Activated T-helper 1 cell treated with Interleukin-2 at 50 U/mL for 16 hours (primary cell): ENCODE results near the gene RLF.
"Not testable (repeated sequence)": the region's sequence is repeated elsewhere in the genome, so short reads cannot be mapped to it uniquely, and the experiment has no call there.

Source experiments
- DNase-seq: peaks from one replicate; pipeline ENCODE4 v3.0.0-alpha.2; 2020; ENCODE audit warnings: low read depth

Gene RLF

DNA sequence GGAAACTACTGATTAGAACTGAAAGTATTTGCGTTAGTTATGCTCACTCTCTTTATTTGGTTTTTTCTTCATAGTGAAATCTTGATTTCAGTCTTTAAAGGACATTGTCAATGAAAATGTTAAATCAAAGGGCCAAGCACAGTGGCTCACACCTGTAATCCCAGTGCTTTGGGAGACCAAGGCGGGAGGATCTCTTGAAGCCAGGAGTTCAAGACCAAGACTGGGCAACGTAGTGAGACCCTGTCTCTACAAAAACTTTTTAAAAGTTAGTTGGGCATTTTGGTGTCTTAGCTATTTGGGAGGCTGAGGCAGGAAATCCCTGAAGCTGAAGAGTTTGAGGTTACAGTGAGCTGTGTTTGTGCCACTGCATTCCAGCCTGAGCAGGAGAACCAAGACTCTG is 13.6 kb downstream of the RLF start:
- no peak for DNase-seq

GRCh38 chr1:40176989-40177388 is 15.8 kb downstream of the RLF start:
- not testable (repeated sequence) for DNase-seq

DNA sequence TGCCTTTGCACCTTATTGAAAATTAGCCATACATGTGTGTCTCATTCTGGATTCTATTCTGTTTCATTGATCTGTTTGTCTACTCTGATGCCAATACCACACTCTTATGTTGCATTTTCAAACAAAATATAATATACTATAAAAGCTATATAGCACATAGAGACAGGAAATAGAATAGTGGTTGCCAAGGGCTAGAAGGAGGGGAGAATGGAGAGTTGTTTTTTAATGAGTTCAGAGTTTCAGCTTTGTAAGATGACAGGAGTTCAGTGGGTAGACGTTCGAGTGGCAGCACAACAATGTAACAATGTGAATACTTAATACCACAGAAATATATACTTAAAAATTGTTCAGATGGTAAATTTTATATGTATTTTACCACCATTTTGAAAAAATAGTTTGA is 17.0 kb downstream of the RLF start:
- DNase-seq = no peak

GRCh38 chr1:40179496-40180089 is 18.4 kb downstream of the RLF start:
- DNase-seq = no peak

DNA sequence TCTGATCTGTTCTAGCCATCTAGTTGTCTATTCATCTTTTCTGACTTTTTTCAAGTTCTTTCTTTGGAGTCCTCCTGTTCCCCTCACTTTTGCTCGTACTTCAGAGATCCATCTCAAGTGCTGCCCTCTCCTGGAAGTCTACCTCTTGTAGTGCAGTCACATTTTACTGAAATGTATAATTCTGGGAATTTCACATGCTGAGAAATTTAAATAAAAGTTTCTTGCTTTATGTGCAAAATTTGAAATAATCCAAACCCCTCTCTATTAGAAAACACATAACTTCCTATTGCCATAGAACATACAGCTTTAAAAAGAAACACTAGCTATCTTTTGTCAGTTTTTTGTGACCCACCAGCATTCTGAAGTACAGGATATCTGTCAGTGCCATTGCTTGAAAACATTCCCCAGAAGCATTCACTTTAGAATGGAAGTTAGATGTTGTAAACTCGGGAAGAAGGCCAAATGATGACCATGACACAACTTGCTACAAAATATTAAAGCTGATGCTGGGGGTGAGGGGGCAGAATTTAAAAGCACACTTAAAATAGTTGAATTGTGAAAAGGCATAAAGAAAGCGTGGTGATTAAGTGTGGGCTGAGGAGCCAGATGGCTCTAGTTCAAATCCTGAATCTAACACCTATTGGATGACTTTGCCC is 22.0 kb downstream of the RLF start:
- no peak for DNase-seq

DNA sequence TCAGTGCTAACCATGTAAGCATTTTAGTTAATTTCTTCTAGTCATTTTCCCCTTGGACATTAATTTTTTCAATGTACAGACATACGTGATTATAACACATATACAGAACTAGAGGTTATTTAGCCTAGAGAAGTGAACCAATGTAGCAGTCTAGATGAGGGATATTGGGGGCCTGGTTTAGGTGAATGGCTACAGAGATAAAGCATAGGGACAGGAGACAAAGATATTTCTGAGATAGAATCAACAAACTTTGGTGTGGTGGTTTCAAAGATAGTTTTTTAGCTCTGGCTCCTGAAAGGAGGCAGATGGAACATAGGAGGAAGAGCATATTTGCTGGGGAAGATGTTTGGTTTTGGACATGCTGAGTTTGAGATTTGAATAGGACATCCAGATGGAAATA is 23.0 kb downstream of the RLF start:
- DNase-seq = no peak

- no peak for DNase-seq
These were observed 25.0 kb downstream of the RLF start for GRCh38 chr1:40185951-40186864.

- no peak for DNase-seq
These were observed 26.2 kb downstream of the RLF start for GRCh38 chr1:40187399-40187798.

GRCh38 chr1:40194639-40195038 is 33.5 kb downstream of the RLF start:
- not testable (repeated sequence) for DNase-seq

GRCh38 chr1:40197656-40198055 is 36.5 kb downstream of the RLF start:
- DNase-seq = no peak

- no peak for DNase-seq
These were observed 37.9 kb downstream of the RLF start for GRCh38 chr1:40199126-40199525.

DNA sequence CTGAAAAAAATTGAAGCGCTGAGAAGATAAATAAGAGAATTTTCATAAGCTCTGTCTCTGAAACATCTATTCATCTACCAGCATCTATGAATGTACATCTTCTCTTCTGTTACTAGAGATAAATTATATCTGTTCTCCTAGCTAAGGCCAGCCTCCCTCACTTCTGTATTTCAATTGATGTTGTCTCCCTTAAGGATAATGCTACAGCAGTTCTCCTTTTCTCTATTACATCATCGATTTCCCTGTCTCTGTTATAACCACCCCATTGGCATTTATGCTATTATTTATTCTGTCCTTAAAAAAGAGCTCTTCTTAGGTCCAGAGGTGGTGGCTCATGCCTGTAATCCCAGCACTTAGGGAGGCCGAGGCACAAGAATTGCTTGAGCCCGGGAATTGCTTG is 43.7 kb downstream of the RLF start:
- no peak for DNase-seq

- DNase-seq = no peak
These were observed 49.5 kb downstream of the RLF start for GRCh38 chr1:40210511-40211204.

DNA sequence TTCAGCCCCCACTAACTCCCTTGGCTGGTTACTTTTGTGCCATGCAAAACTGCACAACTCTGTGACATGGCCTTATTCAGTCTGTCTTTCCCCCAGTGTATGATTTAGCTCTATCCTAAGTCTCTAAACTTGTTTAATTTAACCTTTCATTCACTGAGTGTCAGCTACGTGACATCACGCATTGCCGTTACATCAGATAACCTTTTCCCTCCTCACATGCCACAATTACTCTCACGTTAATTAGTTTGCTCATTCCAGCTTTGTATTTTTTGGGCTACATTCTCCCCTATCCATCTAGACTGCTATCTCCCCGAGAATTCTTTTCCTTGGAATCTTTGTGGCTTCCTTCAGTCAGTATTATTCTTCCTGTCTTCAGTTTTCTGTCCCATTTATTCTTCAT is 57.1 kb downstream of the RLF start:
- DNase-seq = no peak

DNA sequence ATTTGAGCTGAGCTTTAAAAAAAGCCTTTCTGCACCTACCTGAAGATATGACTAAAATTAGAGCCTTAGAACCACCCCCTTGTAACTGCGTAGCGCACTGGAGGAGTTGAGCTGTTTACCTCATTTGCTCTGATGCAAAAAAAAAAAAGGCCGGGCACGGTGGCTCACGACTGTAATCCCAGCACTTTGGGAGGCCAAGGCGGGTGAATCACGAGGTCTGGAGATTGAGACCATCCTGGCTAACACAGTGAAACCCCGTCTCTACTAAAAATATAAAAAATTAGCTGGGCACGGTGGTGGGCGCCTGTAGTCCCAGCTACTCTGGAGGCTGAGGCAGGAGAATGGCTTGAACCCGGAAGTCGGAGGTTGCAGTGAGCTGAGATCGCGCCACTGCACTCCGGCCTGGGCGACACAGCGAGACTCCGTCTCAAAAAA is 60.3 kb downstream of the RLF start:
- DNase-seq = not testable (repeated sequence)

DNA sequence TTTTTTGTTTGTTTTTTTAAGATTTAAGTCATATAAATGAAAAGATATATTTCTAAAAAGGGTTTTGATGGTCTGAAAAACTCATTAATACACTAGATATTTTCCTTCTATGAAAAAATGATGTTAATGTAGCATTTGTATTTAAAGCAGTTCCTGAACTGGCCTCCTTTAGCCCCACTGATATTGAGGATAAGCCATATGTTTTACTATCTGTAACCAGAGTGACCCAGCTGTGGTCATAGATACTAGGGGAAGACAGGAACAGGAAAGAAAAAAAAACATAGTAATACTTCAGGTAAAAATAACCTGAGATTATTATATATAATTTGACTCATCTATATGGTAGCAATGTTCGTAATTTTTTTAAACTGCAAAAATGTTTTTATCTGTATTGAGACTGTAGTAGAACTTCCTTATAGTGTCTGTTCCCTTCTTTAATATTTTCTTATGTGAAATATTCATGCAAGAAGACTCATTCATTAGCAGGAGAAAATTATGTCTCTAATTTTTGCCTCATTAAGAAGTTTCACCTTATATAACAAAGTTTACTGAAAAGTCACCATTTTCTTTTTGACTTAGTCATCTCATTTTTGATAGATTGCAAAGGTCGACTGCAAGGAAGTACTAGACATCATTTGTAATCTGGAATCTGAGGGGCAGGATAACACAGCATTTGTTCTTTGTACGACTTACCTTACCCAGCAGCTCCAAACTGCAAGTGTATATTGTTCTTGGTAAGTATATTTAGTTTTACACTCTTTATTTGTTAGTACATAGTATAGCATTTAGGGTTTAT is 61.0 kb downstream of the RLF start:
- no peak for DNase-seq

DNA sequence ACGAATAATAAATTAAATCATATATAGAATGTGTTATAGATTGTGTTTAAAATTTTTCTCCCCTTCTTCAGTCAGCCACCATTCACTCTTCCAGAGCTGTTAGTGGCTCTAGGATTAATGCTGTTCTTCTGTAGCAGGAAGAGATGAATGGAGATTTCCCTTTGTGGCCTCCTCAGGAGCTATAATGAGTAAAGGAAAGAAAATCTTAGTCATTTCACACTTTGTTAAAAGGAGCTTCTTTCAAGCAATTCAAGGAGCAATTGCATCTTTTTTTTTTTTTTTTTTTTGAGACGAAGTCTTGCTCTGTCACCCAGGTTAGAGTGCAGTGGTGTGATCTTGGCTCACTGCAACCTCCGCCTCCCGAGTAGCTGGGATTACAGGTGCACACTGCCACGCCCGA is 62.9 kb downstream of the RLF start:
- DNase-seq = no peak

- DNase-seq = no peak
These were observed 65.0 kb downstream of the RLF start for GRCh38 chr1:40226192-40226591.

DNA sequence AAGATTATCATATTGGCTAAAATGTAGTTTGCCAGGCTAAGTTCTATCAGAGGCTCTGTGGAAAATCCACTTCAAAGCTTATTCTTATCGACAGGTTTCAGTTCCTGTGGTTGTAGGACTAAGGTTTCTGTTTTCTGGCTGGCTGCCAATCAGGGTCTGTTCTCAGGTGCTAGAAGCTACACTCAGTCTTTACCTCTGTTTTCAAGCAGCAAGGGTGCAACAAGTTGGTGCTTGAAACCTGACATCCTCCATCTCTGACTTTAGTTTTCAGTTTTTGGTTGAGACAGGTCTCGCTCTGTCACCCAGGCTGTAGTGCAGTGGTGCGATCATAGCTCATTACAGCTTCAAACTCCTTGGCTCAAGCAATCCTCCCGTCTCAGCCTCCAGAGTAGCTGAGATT is 71.3 kb downstream of the RLF start:
- DNase-seq = peak; percentile 4

GRCh38 chr1:40239626-40240025 is 78.4 kb downstream of the RLF start:
- DNase-seq = no peak

DNA sequence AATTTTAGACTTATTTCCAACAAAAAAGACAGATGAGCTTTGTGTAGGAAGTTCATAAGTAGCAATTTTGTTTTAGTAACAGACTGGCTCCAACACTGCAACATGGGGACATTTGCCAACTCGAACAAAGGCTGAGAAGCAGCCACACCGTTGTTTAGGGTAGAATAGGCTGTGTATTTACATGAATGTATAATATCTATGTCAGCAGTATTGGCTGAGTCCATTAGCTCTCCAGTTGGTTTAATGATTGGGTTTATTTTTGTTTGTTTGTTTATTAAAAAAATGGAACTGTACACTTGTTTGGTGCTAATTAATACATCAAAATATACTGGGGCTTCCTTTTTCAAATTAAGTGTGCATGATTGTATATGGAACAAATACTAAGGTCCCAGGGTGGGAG is 79.2 kb downstream of the RLF start:
- no peak for DNase-seq

GRCh38 chr1:40241362-40241761 is 80.2 kb downstream of the RLF start:
- DNase-seq = no peak
